ENCODE measurements around the gene RHOB. TPM values are rescaled to one million over a fixed set of nuclear protein-coding genes. Genes with fewer than 3 reads are reported as not detected.
A peak's percentile ranks its signal among the peaks of the same experiment; 100 is the strongest.
"Not testable (repeated sequence)": the region's sequence is repeated elsewhere in the genome, so short reads cannot be mapped to it uniquely, and the experiment has no call there.

Gene RHOB
- total and polyA plus RNA-seq, 4 donors, result 82.6 to 634 (median 160) TPM

DNA sequence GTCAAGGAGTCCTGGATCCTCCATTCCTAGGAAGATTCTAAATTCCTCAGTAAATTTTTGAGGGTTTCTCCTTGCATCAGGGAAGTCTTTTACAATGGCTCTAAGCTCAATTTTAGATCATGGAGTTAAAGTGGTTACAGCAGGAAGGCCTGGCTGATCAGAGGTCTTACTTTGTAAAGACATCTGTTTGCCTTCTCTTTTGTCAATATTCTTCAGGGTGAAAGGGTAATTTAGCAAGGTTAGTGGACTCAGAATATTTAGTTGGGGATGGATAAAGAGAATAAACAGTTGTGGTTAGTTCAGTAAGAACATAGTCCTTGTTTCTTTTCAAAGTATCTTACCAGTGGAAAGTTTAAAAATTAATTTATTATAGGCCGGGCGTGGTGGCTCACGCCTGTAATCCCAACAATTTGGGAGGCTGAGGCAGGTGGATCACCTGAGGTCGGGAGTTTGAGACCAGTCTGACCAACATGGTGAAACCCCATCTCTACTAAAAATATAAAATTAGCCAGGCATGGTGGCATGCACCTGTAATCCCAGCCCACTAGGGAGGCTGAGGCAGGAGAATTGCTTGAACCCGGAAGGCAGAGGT is 29.5 kb upstream of the RHOB start:
- H3K4me1 ChIP-seq (ENCODE audit: control insufficient read depth in 4 of 4, insufficient read depth in 4 of 4, low read length in 3 of 4), result peaks cover 10 to 34% (median 33%) of the 10 kb centered on the region in 4 donors
- not testable (repeated sequence) for H3K9me3 ChIP-seq (ENCODE audit: control insufficient read depth in 4 of 4, low read length in 3 of 4); H3K27ac ChIP-seq (ENCODE audit: low read depth in 1 of 2, low read length in 2 of 2); H3K4me3 ChIP-seq (ENCODE audit: low read depth in 1 of 3, low read length in 3 of 3); H3K36me3 ChIP-seq (ENCODE audit: control insufficient read depth in 4 of 4, insufficient read depth in 3 of 4, low read depth in 1 of 4, low read length in 3 of 4); H3K9ac ChIP-seq (ENCODE audit: low read depth in 1 of 2, low read length in 2 of 2); DNase-seq (ENCODE audit: low spot score); H3K27me3 ChIP-seq (ENCODE audit: control insufficient read depth in 4 of 4, insufficient read depth in 4 of 4, low read length in 3 of 4)
- WGBS, result 50% methylated on average over 5 of the region's 5 CpGs
- TF ChIP-seq FOXA2 (IDR thresholded peaks at IDR 0.05) (peak; percentile 66), SP1 (IDR thresholded peaks at IDR 0.05) (peak; percentile 63), JUND (IDR thresholded peaks at IDR 0.05) (peak in 1 of 2 donors; percentile 61), MAX (IDR thresholded peaks at IDR 0.05) (peak; percentile 38), RXRA (IDR thresholded peaks at IDR 0.05) (peak; percentile 64 to 88), REST (IDR thresholded peaks at IDR 0.05) (peak; percentile 16), ZBTB33 (IDR thresholded peaks at IDR 0.05) (peak; percentile 37), HNF4A (conservative IDR thresholded peaks at IDR 0.05) (peak; percentile 64 to 85), YY1 (IDR thresholded peaks at IDR 0.05) (peak; percentile 65)

DNA sequence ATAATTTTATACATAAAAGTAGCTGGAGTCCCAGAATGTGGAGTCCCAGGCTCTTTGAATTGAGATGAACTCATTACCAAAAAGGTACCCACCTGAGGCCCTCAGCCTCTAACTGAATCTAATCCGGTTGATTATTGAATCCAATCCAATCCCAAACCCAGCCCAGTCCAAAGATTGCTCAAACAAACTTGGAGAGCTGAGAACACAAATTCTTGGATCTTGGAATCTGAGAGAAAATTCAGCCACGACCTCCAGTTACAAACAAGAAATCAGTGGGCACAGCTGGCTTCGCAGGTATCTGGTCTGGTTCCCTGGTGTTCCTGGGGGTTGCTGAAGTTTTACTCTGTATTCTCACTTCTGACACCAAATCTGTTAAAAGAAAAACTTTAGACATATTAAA is 28.4 kb upstream of the RHOB start:
- Histone ChIP-seq H3K9ac (ENCODE audit: low read depth in 1 of 2, low read length in 2 of 2) (peak overlapping the region in 1 of 2 donors; percentile 33), H3K9me3 (ENCODE audit: control insufficient read depth in 4 of 4, low read length in 3 of 4) (no peaks in the 10 kb centered on the region), H3K36me3 (ENCODE audit: control insufficient read depth in 4 of 4, insufficient read depth in 3 of 4, low read depth in 1 of 4, low read length in 3 of 4) (no peaks in the 10 kb centered on the region), H3K27me3 (ENCODE audit: control insufficient read depth in 4 of 4, insufficient read depth in 4 of 4, low read length in 3 of 4) (no peaks in the 10 kb centered on the region), H3K4me3 (ENCODE audit: low read depth in 1 of 3, low read length in 3 of 3) (no peak overlapping the region), H3K27ac (ENCODE audit: low read depth in 1 of 2, low read length in 2 of 2) (peak overlapping the region in 1 of 2 donors; percentile 25), H3K4me1 (ENCODE audit: control insufficient read depth in 4 of 4, insufficient read depth in 4 of 4, low read length in 3 of 4) (peaks cover 13 to 44% (median 39%) of the 10 kb centered on the region in 4 donors)
- WGBS, result 47% methylated on average over 3 of the region's 3 CpGs
- DNase-seq (ENCODE audit: low spot score), result peak; percentile 30
- TF ChIP-seq, protein P1, sequence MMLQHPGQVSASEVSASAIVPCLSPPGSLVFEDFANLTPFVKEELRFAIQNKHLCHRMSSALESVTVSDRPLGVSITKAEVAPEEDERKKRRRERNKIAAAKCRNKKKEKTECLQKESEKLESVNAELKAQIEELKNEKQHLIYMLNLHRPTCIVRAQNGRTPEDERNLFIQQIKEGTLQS (IDR thresholded peaks at IDR 0.05), result no peak
- peak; percentile 10 to 54 for TF ChIP-seq HNF4A (conservative IDR thresholded peaks at IDR 0.05)

- H3K4me1 ChIP-seq (ENCODE audit: control insufficient read depth in 4 of 4, insufficient read depth in 4 of 4, low read length in 3 of 4), result peaks cover 13 to 44% (median 39%) of the 10 kb centered on the region in 4 donors
- H3K4me3 ChIP-seq (ENCODE audit: low read depth in 1 of 3, low read length in 3 of 3), result no peak overlapping the region
- H3K9me3 ChIP-seq (ENCODE audit: control insufficient read depth in 4 of 4, low read length in 3 of 4), result no peaks in the 10 kb centered on the region
- WGBS, result 71% methylated on average over 8 of the region's 8 CpGs
- TF ChIP-seq HNF4A (conservative IDR thresholded peaks at IDR 0.05) (peak; percentile 5 to 12), YY1 (IDR thresholded peaks at IDR 0.05) (peak; percentile 55), JUND (IDR thresholded peaks at IDR 0.05) (no peak)
- TF ChIP-seq, protein P1 (IDR thresholded peaks at IDR 0.05), result no peak
- peak overlapping the region in 1 of 2 donors; percentile 21 for H3K27ac ChIP-seq (ENCODE audit: low read depth in 1 of 2, low read length in 2 of 2)
- H3K9ac ChIP-seq (ENCODE audit: low read depth in 1 of 2, low read length in 2 of 2), result peak overlapping the region in 1 of 2 donors; percentile 21
- DNase-seq (ENCODE audit: low spot score), result peak; percentile 28
- H3K36me3 ChIP-seq (ENCODE audit: control insufficient read depth in 4 of 4, insufficient read depth in 3 of 4, low read depth in 1 of 4, low read length in 3 of 4), result no peaks in the 10 kb centered on the region
- H3K27me3 ChIP-seq (ENCODE audit: control insufficient read depth in 4 of 4, insufficient read depth in 4 of 4, low read length in 3 of 4), result no peaks in the 10 kb centered on the region
Measured at GRCh38 chr2:20419007-20419576, 27.8 kb upstream of the RHOB start.

Measured in liver (tissue), 9 donors.